ENCODE measurements around the gene TASP1. TPM values are rescaled to one million over a fixed set of nuclear protein-coding genes. Genes with fewer than 3 reads are reported as not detected.

TASP1 gene
- total RNA-seq, 1 experiment from 2014 or later, result 25.9 TPM

DNA sequence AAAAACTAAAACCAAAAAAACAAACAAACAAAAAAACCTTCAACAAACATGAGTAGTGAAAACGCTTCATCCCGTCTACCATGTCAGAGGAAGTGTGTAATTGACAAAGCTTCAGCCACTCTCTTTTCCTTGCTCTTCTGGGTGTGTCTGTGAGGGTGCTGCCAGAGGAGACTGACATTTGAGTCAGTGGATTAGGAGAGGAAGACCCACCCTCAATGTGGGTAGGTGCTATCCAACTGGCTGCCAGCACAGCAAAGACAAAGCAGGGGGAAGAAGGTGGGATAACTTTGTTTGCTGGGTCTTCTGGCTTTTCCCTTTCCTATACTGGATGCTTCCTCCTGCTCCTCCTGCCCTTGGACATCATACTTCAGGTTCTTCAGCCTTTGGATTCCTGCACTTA is 145.6 kb downstream of the TASP1 start:
- no peak overlapping the region for H3K4me3 ChIP-seq
- H3K36me3 ChIP-seq (ENCODE audit: low read depth), result no peaks in the 10 kb centered on the region
- no peaks in the 10 kb centered on the region for H3K27me3 ChIP-seq (ENCODE audit: insufficient read depth, low read depth)
- BruUV-seq (replicated peaks), result no TSS peak
- H3K79me2 ChIP-seq (ENCODE audit: low read depth), result no peaks in the 10 kb centered on the region
- H4K20me1 ChIP-seq (ENCODE audit: insufficient read depth), result peaks cover 5% of the 10 kb centered on the region; the same call in 1 of the 2 replicates
- H3K4me1 ChIP-seq (replicated peaks; ENCODE audit: insufficient read depth), result peaks cover 5% of the 10 kb centered on the region; the same call in 1 of the 2 replicates
- H3K9me3 ChIP-seq (ENCODE audit: insufficient read depth, low read depth), result no peaks in the 10 kb centered on the region
- ChIA-PET POLR2A (ENCODE audit: unreplicated experiment) (no interaction called here), CTCF (no interaction called here)
- no peak overlapping the region for H3K27ac ChIP-seq
- TF ChIP-seq, protein P1, sequence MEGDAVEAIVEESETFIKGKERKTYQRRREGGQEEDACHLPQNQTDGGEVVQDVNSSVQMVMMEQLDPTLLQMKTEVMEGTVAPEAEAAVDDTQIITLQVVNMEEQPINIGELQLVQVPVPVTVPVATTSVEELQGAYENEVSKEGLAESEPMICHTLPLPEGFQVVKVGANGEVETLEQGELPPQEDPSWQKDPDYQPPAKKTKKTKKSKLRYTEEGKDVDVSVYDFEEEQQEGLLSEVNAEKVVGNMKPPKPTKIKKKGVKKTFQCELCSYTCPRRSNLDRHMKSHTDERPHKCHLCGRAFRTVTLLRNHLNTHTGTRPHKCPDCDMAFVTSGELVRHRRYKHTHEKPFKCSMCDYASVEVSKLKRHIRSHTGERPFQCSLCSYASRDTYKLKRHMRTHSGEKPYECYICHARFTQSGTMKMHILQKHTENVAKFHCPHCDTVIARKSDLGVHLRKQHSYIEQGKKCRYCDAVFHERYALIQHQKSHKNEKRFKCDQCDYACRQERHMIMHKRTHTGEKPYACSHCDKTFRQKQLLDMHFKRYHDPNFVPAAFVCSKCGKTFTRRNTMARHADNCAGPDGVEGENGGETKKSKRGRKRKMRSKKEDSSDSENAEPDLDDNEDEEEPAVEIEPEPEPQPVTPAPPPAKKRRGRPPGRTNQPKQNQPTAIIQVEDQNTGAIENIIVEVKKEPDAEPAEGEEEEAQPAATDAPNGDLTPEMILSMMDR (conservative IDR thresholded peaks at IDR 0.05), result no peak
- TF ChIP-seq EZH2 (IDR thresholded peaks at IDR 0.05; ENCODE audit: low read depth), result no peak
- intact Hi-C loops (cut with micrococcal nuclease; ENCODE audit: unreplicated experiment), result no loop called here
- no peaks in the 10 kb centered on the region for H3K9me2 ChIP-seq (ENCODE audit: insufficient read depth)
- no peak for DNase-seq
- no peak overlapping the region for H2AFZ ChIP-seq
- H3F3A ChIP-seq (ENCODE audit: insufficient read depth, low read depth), result no peaks in the 10 kb centered on the region; the same call in 1 of the 2 replicates
- H3K4me2 ChIP-seq, result no peak overlapping the region

DNA sequence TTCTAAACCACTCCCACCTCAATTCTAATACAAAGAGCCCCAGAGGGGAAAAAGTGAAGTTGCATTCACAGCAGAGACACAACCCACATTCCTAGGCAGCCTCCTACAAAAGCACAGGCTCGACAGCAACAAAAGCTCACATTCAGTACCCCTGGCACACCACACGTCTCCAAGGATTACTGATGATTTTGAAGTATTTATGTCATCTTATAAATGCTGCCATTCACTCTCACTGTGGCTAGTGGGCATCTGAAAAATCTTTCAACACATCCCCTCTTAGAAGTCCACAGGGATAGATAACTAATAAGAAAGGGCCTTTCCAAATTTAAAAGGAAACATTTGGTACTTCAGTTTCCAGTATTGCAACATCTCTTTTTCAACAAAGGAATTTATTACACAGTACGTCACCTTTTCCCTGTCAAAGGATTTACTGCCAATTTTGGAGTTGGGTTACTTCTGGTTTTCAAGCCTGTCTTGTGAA is 146.7 kb downstream of the TASP1 start:
- ChIA-PET CTCF (no interaction called here), POLR2A (ENCODE audit: unreplicated experiment) (interaction anchor here (0.9 kb wide), 1 partner anchor 578 kb away, joined by 4 read pairs; no protein-coding TSS in a partner anchor)
- no peak overlapping the region for H3K27ac ChIP-seq
- H3F3A ChIP-seq (ENCODE audit: insufficient read depth, low read depth), result no peaks in the 10 kb centered on the region; the same call in 1 of the 2 replicates
- intact Hi-C loops (cut with micrococcal nuclease; ENCODE audit: unreplicated experiment), result no loop called here
- no peaks in the 10 kb centered on the region for H3K79me2 ChIP-seq (ENCODE audit: low read depth)
- H3K4me2 ChIP-seq, result no peak overlapping the region
- no peak overlapping the region for H3K4me3 ChIP-seq
- peaks cover 5% of the 10 kb centered on the region; the same call in 1 of the 2 replicates for H4K20me1 ChIP-seq (ENCODE audit: insufficient read depth)
- no peaks in the 10 kb centered on the region for H3K27me3 ChIP-seq (ENCODE audit: insufficient read depth, low read depth)
- no peaks in the 10 kb centered on the region for H3K36me3 ChIP-seq (ENCODE audit: low read depth)
- H3K4me1 ChIP-seq (replicated peaks; ENCODE audit: insufficient read depth), result peaks cover 5% of the 10 kb centered on the region; the same call in 1 of the 2 replicates
- H3K9me2 ChIP-seq (ENCODE audit: insufficient read depth), result no peaks in the 10 kb centered on the region
- no peak for TF ChIP-seq EZH2 (IDR thresholded peaks at IDR 0.05; ENCODE audit: low read depth)
- TF ChIP-seq, protein P1 (conservative IDR thresholded peaks at IDR 0.05), result no peak
- H3K9me3 ChIP-seq (ENCODE audit: insufficient read depth, low read depth), result no peaks in the 10 kb centered on the region
- no TSS peak for BruUV-seq (replicated peaks)
- H2AFZ ChIP-seq, result no peak overlapping the region
- peak; percentile 11 to 47 for DNase-seq

DNA sequence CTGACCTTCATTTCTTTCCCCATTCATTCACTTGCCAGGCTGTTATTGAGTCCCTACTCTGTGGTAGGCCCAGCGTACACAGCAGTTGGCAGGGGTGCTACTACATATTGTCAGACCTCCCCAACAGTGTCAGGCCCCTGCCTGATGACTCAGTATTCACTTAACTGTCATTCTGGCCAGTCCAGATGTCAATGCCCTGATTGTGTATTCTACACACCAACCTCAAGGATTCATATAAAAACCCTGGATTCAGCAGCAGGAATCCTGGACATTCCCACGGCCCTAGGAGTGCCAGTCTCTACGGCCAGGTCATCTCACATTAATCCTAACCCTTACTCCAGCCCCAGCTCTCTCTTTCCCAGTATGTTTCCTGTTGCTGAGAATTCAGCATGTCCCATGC is 151.5 kb downstream of the TASP1 start:
- Histone ChIP-seq H3K4me1 (replicated peaks; ENCODE audit: insufficient read depth) (no peaks in the 10 kb centered on the region), H3K9me2 (ENCODE audit: insufficient read depth) (no peaks in the 10 kb centered on the region), H3K27ac (no peak overlapping the region; the same call in 1 of the 2 replicates), H3K9me3 (ENCODE audit: insufficient read depth, low read depth) (no peaks in the 10 kb centered on the region; the same call in 1 of the 2 replicates), H3F3A (ENCODE audit: insufficient read depth, low read depth) (peaks cover 3% of the 10 kb centered on the region; the same call in 1 of the 2 replicates), H3K27me3 (ENCODE audit: insufficient read depth, low read depth) (no peaks in the 10 kb centered on the region), H3K4me3 (no peak overlapping the region), H2AFZ (no peak overlapping the region), H3K4me2 (no peak overlapping the region), H4K20me1 (ENCODE audit: insufficient read depth) (no peaks in the 10 kb centered on the region), H3K79me2 (ENCODE audit: low read depth) (no peaks in the 10 kb centered on the region), H3K36me3 (ENCODE audit: low read depth) (no peaks in the 10 kb centered on the region)
- intact Hi-C loops (cut with micrococcal nuclease; ENCODE audit: unreplicated experiment), result no loop called here
- POLR2A ChIA-PET (ENCODE audit: unreplicated experiment), result no interaction called here
- BruUV-seq (replicated peaks), result no TSS peak
- CTCF ChIA-PET, result no interaction called here
- no peak for DNase-seq
- TF ChIP-seq EZH2 (IDR thresholded peaks at IDR 0.05; ENCODE audit: low read depth), result no peak
- TF ChIP-seq, protein P1 (conservative IDR thresholded peaks at IDR 0.05), result no peak

Data from PC-9 (cell line).